PC-9 (cell line): ENCODE data around the gene SEC24B.

Experiments used
- EZH2 ChIP-seq: fragments of 200-600 bp; sonication (generic); IDR thresholded peaks from 2 replicates; pipeline ENCODE4 v1.8.0; 2017; ENCODE audit warnings: antibody characterized with exemption, low read depth
- TF ChIP-seq, protein P1 (sequence below): fragments of 200-600 bp; sonication (generic); conservative IDR thresholded peaks from 2 replicates; pipeline ENCODE4 v1.6.1; 2017; ENCODE audit warnings: mixed run types, antibody characterized with exemption, mild to moderate bottlenecking, moderate library complexity

- TF ChIP-seq EZH2 = no peak
- TF ChIP-seq, protein P1, sequence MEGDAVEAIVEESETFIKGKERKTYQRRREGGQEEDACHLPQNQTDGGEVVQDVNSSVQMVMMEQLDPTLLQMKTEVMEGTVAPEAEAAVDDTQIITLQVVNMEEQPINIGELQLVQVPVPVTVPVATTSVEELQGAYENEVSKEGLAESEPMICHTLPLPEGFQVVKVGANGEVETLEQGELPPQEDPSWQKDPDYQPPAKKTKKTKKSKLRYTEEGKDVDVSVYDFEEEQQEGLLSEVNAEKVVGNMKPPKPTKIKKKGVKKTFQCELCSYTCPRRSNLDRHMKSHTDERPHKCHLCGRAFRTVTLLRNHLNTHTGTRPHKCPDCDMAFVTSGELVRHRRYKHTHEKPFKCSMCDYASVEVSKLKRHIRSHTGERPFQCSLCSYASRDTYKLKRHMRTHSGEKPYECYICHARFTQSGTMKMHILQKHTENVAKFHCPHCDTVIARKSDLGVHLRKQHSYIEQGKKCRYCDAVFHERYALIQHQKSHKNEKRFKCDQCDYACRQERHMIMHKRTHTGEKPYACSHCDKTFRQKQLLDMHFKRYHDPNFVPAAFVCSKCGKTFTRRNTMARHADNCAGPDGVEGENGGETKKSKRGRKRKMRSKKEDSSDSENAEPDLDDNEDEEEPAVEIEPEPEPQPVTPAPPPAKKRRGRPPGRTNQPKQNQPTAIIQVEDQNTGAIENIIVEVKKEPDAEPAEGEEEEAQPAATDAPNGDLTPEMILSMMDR = no peak
Observed at GRCh38 chr4:109385260-109385659, 48.4 kb upstream of the SEC24B start.
